WTC11 (cell line): ENCODE data around the gene FAM50A. TPM values are rescaled to one million over a fixed set of nuclear protein-coding genes. Genes with fewer than 3 reads are reported as not detected.

Source experiments
- ATAC-seq: fragments of 200-7000 bp; cut with Tn5 transposase; 2 replicates; pipeline ENCODE4 v1.10.0; 2021; ENCODE audit warnings: mild to moderate bottlenecking, moderate library complexity
- CTCF ChIA-PET: fragments of 300-600 bp; sonication (Branson Sonifier 250); formaldehyde crosslinking; loops from one replicate; lab custom pipeline; 2021; ENCODE audit warnings: antibody characterized with exemption; lab: Charles Lee
- POLR2A ChIA-PET: fragments of 350-600 bp; sonication (Branson Sonifier 250); formaldehyde crosslinking; loops from one replicate; lab custom pipeline; 2021; ENCODE audit warnings: antibody characterized with exemption; lab: Charles Lee
- DNase-seq: peaks from one replicate; pipeline ENCODE4 v3.0.0; 2021; ENCODE audit warnings: low spot score
- H3K27ac Mint-ChIP-seq: 2 replicates; pipeline ENCODE4 v1.8.0; 2021; ENCODE audit warnings: mixed read lengths
- H3K27me3 Mint-ChIP-seq: 2 replicates; pipeline ENCODE4 v1.8.0; 2021; ENCODE audit warnings: low read depth, mild to moderate bottlenecking, moderate library complexity, mixed read lengths
- H3K36me3 Mint-ChIP-seq: 2 replicates; pipeline ENCODE4 v1.8.0; 2021; ENCODE audit warnings: mixed read lengths
- H3K4me1 Mint-ChIP-seq: 2 replicates; pipeline ENCODE4 v1.8.0; 2022; ENCODE audit warnings: mixed read lengths
- H3K4me3 Mint-ChIP-seq: 2 replicates; pipeline ENCODE4 v1.8.0; 2021; ENCODE audit warnings: mild to moderate bottlenecking, moderate library complexity, mixed read lengths
- H3K9me3 Mint-ChIP-seq: 2 replicates; pipeline ENCODE4 v1.8.0; 2021; ENCODE audit warnings: mixed read lengths
- AFF4 ChIP-seq: sonication (generic); formaldehyde crosslinking; IDR thresholded peaks from 2 replicates; pipeline ENCODE4 v1.8.1; 2023; ENCODE audit warnings: mild to moderate bottlenecking, missing genetic modification reagents, borderline replicate concordance
- ARID4B ChIP-seq: sonication (generic); formaldehyde crosslinking; IDR thresholded peaks from 2 replicates; pipeline ENCODE4 v1.8.0; 2023; ENCODE audit warnings: missing genetic modification reagents, mild to moderate bottlenecking, borderline replicate concordance
- CBFB ChIP-seq: sonication (generic); formaldehyde crosslinking; IDR thresholded peaks from 2 replicates; pipeline ENCODE4 v1.8.1; 2022; ENCODE audit warnings: mild to moderate bottlenecking, low read depth, missing genetic modification reagents
- FOXK1 ChIP-seq: sonication (generic); formaldehyde crosslinking; IDR thresholded peaks from 2 replicates; pipeline ENCODE4 v1.8.0; 2022; ENCODE audit warnings: mild to moderate bottlenecking, moderate library complexity, missing genetic modification reagents
- GTF2I ChIP-seq: fragments of 250-450 bp; sonication (Bioruptor Pico); conservative IDR thresholded peaks from 2 replicates; pipeline ENCODE4 v1.4.0; 2021; ENCODE audit warnings: mild to moderate bottlenecking
- HMGXB4 ChIP-seq: sonication (generic); formaldehyde crosslinking; IDR thresholded peaks from 2 replicates; pipeline ENCODE4 v1.8.1; 2023; ENCODE audit warnings: mild to moderate bottlenecking, moderate library complexity, missing genetic modification reagents
- MAX ChIP-seq: sonication (generic); formaldehyde crosslinking; IDR thresholded peaks from 2 replicates; pipeline ENCODE4 v1.8.0; 2022; ENCODE audit warnings: mild to moderate bottlenecking, missing genetic modification reagents
- NFE2L1 ChIP-seq: sonication (generic); formaldehyde crosslinking; IDR thresholded peaks from 2 replicates; pipeline ENCODE4 v1.8.1; 2023; ENCODE audit warnings: missing genetic modification reagents
- NFYB ChIP-seq: sonication (generic); formaldehyde crosslinking; conservative IDR thresholded peaks from 2 replicates; pipeline ENCODE4 v1.8.0; 2022; ENCODE audit warnings: low read depth, missing genetic modification reagents
- PRRX2 ChIP-seq: fragments of 250-450 bp; sonication (Bioruptor Pico); IDR thresholded peaks from 2 replicates; pipeline ENCODE4 v1.8.0; 2021; ENCODE audit warnings: mild to moderate bottlenecking
- SP1 ChIP-seq: sonication (generic); formaldehyde crosslinking; conservative IDR thresholded peaks from 2 replicates; pipeline ENCODE4 v1.8.1; 2022; ENCODE audit warnings: missing genetic modification reagents
- TEAD1 ChIP-seq: sonication (generic); formaldehyde crosslinking; IDR thresholded peaks from 2 replicates; pipeline ENCODE4 v1.8.0; 2022; ENCODE audit warnings: mild to moderate bottlenecking, missing genetic modification reagents
- USF1 ChIP-seq: sonication (generic); formaldehyde crosslinking; IDR thresholded peaks from 2 replicates; pipeline ENCODE4 v1.8.0; 2022; ENCODE audit warnings: mild to moderate bottlenecking, missing genetic modification reagents
- USF2 ChIP-seq: sonication (generic); formaldehyde crosslinking; IDR thresholded peaks from 2 replicates; pipeline ENCODE4 v1.8.1; 2023; ENCODE audit warnings: mild to moderate bottlenecking, missing genetic modification reagents, moderate library complexity
- ZBTB43 ChIP-seq: sonication (generic); formaldehyde crosslinking; IDR thresholded peaks from 2 replicates; pipeline ENCODE4 v1.8.1; 2023; ENCODE audit warnings: mild to moderate bottlenecking, missing genetic modification reagents
- ZNF121 ChIP-seq: sonication (generic); formaldehyde crosslinking; IDR thresholded peaks from 2 replicates; pipeline ENCODE4 v1.8.0; 2023; ENCODE audit warnings: missing genetic modification reagents
- ZNF219 ChIP-seq: sonication (generic); formaldehyde crosslinking; IDR thresholded peaks from 2 replicates; pipeline ENCODE4 v1.8.0; 2023; ENCODE audit warnings: missing genetic modification reagents, mild to moderate bottlenecking, borderline replicate concordance
- ZNF232 ChIP-seq: sonication (generic); formaldehyde crosslinking; IDR thresholded peaks from 2 replicates; pipeline ENCODE4 v1.8.0; 2022; ENCODE audit warnings: mild to moderate bottlenecking, missing genetic modification reagents
- ZNF396 ChIP-seq: fragments of 250-450 bp; sonication (Bioruptor Pico); IDR thresholded peaks from 2 replicates; pipeline ENCODE4 v1.8.0; 2021; ENCODE audit warnings: mild to moderate bottlenecking, moderate library complexity, borderline replicate concordance
- ZNF423 ChIP-seq: fragments of 250-450 bp; sonication (Bioruptor Pico); IDR thresholded peaks from 2 replicates; pipeline ENCODE4 v2.1.2; 2022; ENCODE audit warnings: mild to moderate bottlenecking, moderate library complexity
- total RNA-seq: library from RNA; stranded (reverse); gene quantifications from 3 replicates; pipeline ENCODE4 v1.2.3, GENCODE V29; 2021

Gene FAM50A
- total RNA-seq, 1 experiment from 2014 or later = 50.2 TPM

GRCh38 chrX:154428176-154429171 lies 15.5 kb upstream of the FAM50A start, which contains the start of gene ATP6AP1:
Gene ATP6AP1 (plus strand): TSS chrX:154428677. CDS start chrX:154428693, 16 bp downstream.
- Mint-ChIP-seq H3K4me1 (peaks cover 17% of the 10 kb centered on the region), H3K9me3 (no peaks in the 10 kb centered on the region), H3K36me3 (peaks cover 10% of the 10 kb centered on the region; the same call in 1 of the 2 replicates), H3K27me3 (no peaks in the 10 kb centered on the region), H3K27ac (no peak within 1 kb of the TSS), H3K4me3 (peak within 1 kb of the TSS; percentile 65)
- ChIA-PET CTCF (interaction anchor here (2.6 kb wide), 1 partner anchor 55 kb away, joined by 10 read pairs; no protein-coding TSS in a partner anchor), POLR2A (interaction anchor here (0.8 to 1.0 kb wide), 2 partner anchors 31 to 55 kb away, joined by 3 read pairs; no protein-coding TSS in a partner anchor)
- ATAC-seq = peak; percentile 97
- TF ChIP-seq SP1 (peak; percentile 77), MAX (CRISPR knock-in tag) (peak; percentile 58; the same call in 1 of the 2 replicates), CBFB (CRISPR knock-in tag) (no peak), ZNF219 (CRISPR knock-in tag) (no peak), ZNF396 (CRISPR knock-in tag) (no peak), ZNF232 (no peak), NFYB (peak; percentile 91), HMGXB4 (CRISPR knock-in tag) (peak; percentile 50; the same call in 1 of the 2 replicates), ZBTB43 (CRISPR knock-in tag) (0 out of 2 replicates have a peak, but pooled peaks have one; percentile 19), PRRX2 (CRISPR knock-in tag) (no peak), USF1 (CRISPR knock-in tag) (peak; percentile 93), TEAD1 (CRISPR knock-in tag) (no peak), GTF2I (CRISPR knock-in tag) (0 out of 2 replicates have a peak, but pooled peaks have one; percentile 45), FOXK1 (CRISPR knock-in tag) (no peak), USF2 (peak; percentile 94), AFF4 (CRISPR knock-in tag) (no peak), ARID4B (CRISPR knock-in tag) (peak; percentile 63; the same call in 1 of the 2 replicates), ZNF121 (peak; percentile 70; the same call in 1 of the 2 replicates), NFE2L1 (CRISPR knock-in tag) (0 out of 2 replicates have a peak, but pooled peaks have one; percentile 33), ZNF423 (CRISPR knock-in tag) (no peak)
- peak; percentile 83 for DNase-seq
